Ramos (cell line): ENCODE results near the gene HPCAL4.

Source experiments
- in situ Hi-C: fragments of 300-500 bp; cut with MboI; formaldehyde crosslinking; loops from one replicate; pipeline ENCODE4 v1.14.3; 2022; ENCODE audit warnings: low sequenced_read_pairs; ENCODE audit not compliant: unreplicated experiment

The HPCAL4 gene

DNA sequence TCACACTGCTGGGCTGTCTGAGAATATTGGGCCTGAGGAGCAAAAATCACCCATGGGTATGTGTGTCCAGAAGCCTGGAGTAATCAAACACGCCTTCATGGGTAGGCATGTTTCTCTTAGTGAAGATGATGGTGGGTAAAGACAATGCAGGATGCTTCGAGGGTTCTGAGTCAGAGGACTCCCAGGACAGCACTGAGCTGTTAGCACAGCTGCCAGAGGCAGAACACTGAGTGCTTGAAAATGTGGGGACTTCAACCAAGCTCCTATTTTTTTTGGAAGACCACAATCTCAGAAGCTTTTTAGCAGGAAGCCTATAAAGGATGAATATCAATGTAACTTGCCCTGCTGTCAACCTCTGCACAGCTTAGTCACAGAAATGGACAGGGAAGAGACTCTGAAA lies 11.4 kb downstream of the HPCAL4 start:
- in situ Hi-C loops: no loop called here

- in situ Hi-C loops: no loop called here
Measured at GRCh38 chr1:39678889-39679288, 12.3 kb downstream of the HPCAL4 start.

- in situ Hi-C loops: no loop called here
Measured at GRCh38 chr1:39677645-39678044, 13.6 kb downstream of the HPCAL4 start.

DNA sequence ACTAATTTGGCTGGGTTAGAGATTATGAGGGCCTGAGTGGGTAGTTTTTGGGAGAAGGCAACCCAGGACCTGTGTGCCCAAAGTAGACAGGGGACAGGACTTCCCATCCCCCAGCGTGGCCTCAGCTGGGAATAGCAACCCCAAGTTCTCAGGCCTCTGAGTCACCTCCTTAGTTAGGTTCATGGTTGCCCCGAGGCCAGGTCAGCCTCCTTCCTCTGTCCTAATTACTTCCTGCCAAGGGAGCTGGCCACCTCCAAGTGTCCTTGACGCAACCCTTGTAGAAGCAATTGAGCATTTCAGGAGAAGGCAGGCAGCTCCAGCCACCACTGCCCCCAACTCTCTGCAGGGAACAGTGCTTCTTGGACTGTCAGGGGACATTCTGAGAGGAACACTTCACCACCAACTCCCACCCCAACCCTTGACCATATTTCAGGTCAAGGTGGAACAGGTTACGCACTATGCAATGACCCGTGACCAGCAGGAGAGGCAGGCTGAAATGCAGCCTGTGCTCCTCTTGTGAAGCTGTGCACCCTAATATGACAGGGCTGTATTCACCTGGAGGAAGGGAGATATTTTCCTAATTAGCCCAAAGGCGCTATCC lies 14.2 kb downstream of the HPCAL4 start:
- in situ Hi-C loops: no loop called here

- in situ Hi-C loops: no loop called here
Measured at GRCh38 chr1:39675220-39675619, 16.0 kb downstream of the HPCAL4 start.

DNA sequence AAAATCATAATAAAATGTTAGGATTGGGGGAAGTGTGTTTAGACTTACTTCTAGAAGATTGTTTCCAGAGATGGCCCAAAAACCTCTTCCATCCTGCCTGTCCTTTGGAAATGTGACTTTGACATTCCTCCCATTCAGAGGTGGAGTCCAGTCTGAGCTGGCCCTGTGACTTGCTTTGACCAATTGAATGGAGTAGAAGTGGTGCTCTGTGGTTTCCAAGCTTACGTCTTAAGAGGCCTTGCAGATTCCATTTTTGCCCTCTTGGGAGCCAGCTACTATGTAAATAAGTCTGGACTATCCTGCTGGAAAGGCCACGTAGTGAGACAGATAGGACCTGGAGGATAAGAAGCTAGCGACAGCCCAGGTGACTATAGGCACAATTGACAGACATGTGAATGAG lies 18.0 kb downstream of the HPCAL4 start:
- in situ Hi-C loops: no loop called here

GRCh38 chr1:39672551-39672947 lies 18.7 kb downstream of the HPCAL4 start:
- in situ Hi-C loops: no loop called here

DNA sequence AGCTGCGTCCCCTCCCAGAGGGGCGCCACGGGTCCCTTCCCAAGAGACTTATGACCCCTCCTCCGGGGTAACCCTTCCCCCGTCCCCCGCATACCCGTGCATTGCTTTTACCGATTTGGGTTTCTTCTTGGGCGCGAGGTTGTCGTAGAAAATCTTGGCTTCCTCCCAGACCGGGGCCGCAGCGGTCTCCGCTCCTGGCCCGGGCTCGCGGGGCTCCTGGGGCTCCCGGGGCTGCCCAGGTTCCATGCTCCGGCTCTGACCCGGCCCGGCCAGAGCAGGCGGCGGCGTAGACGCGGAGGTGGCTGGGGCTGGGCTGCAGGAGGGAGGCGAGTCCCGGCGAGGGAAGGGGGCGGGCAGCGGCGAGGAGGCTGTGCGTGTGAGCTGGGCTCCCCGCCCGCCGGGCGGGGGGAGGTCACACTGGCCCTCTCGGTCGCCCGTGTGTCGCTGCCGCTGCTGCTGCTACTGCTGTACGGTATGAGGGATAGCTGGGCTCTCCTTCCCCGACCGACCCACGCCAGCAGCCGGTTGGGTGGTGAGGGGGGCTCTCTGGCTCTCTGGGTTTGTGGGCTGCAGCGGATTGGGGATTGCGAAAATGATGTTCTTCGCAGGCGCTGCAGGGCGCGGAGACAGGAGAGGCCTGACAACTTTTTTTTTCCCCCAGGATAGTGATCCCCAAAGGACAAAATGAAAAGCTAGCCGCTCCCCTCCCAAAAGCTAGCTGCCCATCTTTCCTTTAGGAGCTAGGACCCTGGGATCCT lies 19.3 kb downstream of the HPCAL4 start, which contains the start of gene NT5C1A:
Gene NT5C1A (minus strand): TSS at position 315 of the 758 bp plus-strand sequence. CDS start 69 bp downstream, at position 246.
- in situ Hi-C loops: no loop called here

DNA sequence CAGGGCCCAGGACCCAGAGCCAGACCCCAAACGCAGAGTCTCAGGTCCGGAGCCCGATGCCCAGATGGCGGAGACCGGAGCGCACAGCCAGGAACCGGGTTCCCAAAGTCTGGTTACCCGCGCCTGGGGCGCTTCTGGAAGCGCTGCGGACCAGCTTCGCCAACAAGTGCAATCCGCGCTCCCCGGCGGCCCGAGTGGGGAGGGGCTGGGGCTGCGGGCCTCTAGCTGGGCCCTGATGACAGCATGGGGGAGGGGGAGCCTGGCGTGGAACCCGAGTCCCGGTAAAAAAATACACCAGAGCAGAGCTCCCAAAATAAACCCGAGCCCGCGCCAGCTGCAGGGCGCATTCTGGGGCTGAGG lies 19.8 kb downstream of the HPCAL4 start:
- in situ Hi-C loops: no loop called here

- in situ Hi-C loops: no loop called here
Measured at GRCh38 chr1:39670689-39671088, 20.5 kb downstream of the HPCAL4 start.

GRCh38 chr1:39668894-39669293 lies 22.3 kb downstream of the HPCAL4 start:
- in situ Hi-C loops: no loop called here

- in situ Hi-C loops: no loop called here
Measured at GRCh38 chr1:39668111-39668510, 23.1 kb downstream of the HPCAL4 start.

GRCh38 chr1:39666772-39667171 lies 24.5 kb downstream of the HPCAL4 start:
- in situ Hi-C loops: no loop called here

- in situ Hi-C loops: no loop called here
Measured at GRCh38 chr1:39663559-39663958, 27.7 kb downstream of the HPCAL4 start.

- in situ Hi-C loops: no loop called here
Measured at GRCh38 chr1:39662861-39663260, 28.4 kb downstream of the HPCAL4 start.

DNA sequence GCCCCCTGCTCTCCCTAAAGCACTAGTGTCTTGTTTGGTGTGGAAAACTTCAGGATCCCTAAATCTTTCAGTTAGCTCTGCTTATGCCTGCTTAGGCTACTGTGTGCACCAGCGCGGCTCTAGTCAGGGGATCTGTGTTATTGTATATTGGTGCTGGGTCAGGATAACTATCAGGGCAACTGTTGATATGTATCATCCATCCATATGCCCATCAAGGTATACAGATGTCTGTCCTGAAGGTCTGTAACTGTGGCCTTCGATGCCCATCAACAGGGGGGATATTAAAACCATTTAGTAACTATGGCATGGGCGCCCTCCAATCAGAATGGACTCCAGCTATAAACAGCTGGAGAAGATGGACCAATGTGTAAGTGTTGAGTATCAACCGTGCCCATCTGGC lies 31.7 kb downstream of the HPCAL4 start:
- in situ Hi-C loops: no loop called here

DNA sequence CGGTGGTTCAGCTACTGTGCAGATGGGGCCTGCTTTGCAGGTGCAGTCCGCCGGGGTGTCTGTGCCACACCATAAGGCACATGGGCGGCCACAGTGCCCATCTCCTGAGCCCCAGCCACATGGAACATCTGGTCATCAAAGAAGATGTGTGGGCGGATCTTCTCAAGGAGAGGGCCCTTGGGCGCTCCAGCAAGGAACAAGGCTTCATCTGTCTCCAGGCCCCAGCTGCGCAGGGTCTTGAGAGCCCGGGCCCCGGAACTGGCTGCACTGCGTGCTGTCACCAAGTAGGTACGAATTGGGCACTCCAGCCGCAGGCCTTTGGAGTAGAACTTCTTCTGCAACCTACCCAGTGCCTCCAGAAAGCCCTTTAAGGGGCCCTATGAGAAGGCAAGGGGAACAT lies 32.1 kb downstream of the HPCAL4 start:
- in situ Hi-C loops: no loop called here

- in situ Hi-C loops: no loop called here
Measured at GRCh38 chr1:39657923-39658485, 33.2 kb downstream of the HPCAL4 start.

- in situ Hi-C loops: no loop called here
Measured at GRCh38 chr1:39657402-39657801, 33.8 kb downstream of the HPCAL4 start.

- in situ Hi-C loops: no loop called here
Measured at GRCh38 chr1:39656391-39656790, 34.8 kb downstream of the HPCAL4 start.

DNA sequence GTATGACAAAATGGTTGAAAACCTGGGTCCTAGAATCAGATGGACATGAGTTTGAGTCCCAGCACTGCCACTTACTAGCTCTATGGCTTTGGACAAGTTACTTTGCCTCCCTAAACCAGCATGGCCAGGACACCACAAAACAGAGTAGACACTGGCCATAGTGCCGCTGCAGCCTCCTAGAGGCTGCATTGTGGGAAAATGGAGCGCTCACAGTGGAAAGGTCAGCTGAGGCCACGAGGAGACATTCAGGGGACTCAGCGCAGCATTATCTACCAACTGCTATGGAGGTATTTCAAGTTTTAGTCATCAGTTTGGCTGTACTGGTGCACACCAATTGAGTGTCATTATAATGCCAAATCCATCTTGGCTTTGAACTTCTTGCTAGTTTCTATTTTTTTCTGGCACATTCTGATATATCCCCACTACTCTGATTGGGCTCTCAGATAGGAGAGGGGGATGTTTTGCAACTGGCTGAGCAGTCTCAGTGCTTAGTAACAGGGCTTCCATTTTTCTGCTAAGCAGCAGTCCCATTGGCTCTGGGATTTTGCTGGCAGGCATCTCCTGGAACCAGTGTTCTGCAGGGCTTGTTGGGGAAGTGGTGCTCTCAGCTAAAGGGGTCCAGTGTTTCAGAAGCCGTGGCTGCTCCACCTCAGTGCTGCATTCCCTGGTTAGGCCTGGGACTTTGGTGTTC lies 35.5 kb downstream of the HPCAL4 start:
- in situ Hi-C loops: no loop called here
